Mesothelial cell of epicardium (in vitro differentiated cells): ENCODE results near the gene IL23R. TPM values are rescaled to one million over a fixed set of nuclear protein-coding genes. Genes with fewer than 3 reads are reported as not detected.

Experiments used
- DNase-seq, 2 experiments: peaks; one replicate each; pipeline ENCODE4 v3.0.0; 2021; ENCODE audit warnings: low spot score in 2 of 2; ENCODE audit not compliant: unreplicated experiment in 2 of 2
- H3K27ac Mint-ChIP-seq: 2 replicates; pipeline ENCODE4 v1.8.0; 2021; ENCODE audit warnings: mixed read lengths
- H3K27me3 Mint-ChIP-seq: 2 replicates; pipeline ENCODE4 v1.8.0; 2021; ENCODE audit warnings: low read depth, mixed read lengths
- H3K36me3 Mint-ChIP-seq: 2 replicates; pipeline ENCODE4 v1.8.0; 2021; ENCODE audit warnings: mixed read lengths
- H3K4me1 Mint-ChIP-seq: 2 replicates; pipeline ENCODE4 v1.8.0; 2021; ENCODE audit warnings: mixed read lengths
- H3K4me3 Mint-ChIP-seq: 2 replicates; pipeline ENCODE4 v1.8.0; 2021; ENCODE audit warnings: mild to moderate bottlenecking, moderate library complexity, mixed read lengths
- H3K9me3 Mint-ChIP-seq: 2 replicates; pipeline ENCODE4 v1.8.0; 2021; ENCODE audit warnings: mixed read lengths
- total RNA-seq: library from RNA; stranded (reverse); gene quantifications from 3 replicates; pipeline ENCODE4 v1.2.1, GENCODE V29; 2021
- TF ChIP-seq, protein P1 (sequence below): fragments of 200-600 bp; sonication (generic); IDR thresholded peaks from one replicate; pipeline ENCODE4 v1.5.0; 2021; ENCODE audit warnings: antibody characterized with exemption; ENCODE audit not compliant: unreplicated experiment

IL23R gene
- total RNA-seq, 1 donor from 2014 or later = 0.09 TPM

DNA sequence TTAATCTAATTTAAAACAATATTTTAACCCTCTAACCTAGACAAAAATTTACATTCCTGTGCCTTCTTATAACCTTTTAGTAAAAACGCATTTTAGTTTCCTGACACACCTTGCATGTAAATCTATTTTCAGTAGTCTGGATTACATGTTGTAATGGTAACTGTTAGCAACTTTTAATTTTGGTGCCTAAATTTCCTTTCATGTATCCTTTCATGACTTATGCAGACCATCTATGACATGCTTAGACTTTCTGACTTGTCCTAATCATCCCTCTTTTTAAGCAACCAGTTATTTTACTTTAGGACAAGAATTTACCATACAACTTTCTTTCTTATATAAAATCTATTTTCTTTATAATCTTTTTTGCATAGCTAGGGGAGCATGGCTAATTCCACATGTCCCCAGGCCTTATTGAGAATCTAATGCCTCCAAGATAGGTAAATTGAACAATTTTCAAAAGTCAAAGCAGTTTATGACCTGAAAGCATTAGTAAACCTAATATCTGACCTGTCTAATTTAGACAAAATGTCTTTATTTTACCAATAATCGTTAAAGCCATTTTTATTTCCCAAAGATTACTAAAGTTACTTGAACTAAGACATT lies 83.9 kb downstream of the IL23R start:
- DNase-seq = no peak
- peaks cover 6% of the 10 kb centered on the region for H3K27me3 Mint-ChIP-seq
- TF ChIP-seq, protein P1, sequence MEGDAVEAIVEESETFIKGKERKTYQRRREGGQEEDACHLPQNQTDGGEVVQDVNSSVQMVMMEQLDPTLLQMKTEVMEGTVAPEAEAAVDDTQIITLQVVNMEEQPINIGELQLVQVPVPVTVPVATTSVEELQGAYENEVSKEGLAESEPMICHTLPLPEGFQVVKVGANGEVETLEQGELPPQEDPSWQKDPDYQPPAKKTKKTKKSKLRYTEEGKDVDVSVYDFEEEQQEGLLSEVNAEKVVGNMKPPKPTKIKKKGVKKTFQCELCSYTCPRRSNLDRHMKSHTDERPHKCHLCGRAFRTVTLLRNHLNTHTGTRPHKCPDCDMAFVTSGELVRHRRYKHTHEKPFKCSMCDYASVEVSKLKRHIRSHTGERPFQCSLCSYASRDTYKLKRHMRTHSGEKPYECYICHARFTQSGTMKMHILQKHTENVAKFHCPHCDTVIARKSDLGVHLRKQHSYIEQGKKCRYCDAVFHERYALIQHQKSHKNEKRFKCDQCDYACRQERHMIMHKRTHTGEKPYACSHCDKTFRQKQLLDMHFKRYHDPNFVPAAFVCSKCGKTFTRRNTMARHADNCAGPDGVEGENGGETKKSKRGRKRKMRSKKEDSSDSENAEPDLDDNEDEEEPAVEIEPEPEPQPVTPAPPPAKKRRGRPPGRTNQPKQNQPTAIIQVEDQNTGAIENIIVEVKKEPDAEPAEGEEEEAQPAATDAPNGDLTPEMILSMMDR = no peak
- H3K36me3 Mint-ChIP-seq = no peaks in the 10 kb centered on the region
- peaks cover 28% of the 10 kb centered on the region for H3K9me3 Mint-ChIP-seq
- no peak overlapping the region for H3K27ac Mint-ChIP-seq
- no peak overlapping the region for H3K4me3 Mint-ChIP-seq
- H3K4me1 Mint-ChIP-seq = no peaks in the 10 kb centered on the region

DNA sequence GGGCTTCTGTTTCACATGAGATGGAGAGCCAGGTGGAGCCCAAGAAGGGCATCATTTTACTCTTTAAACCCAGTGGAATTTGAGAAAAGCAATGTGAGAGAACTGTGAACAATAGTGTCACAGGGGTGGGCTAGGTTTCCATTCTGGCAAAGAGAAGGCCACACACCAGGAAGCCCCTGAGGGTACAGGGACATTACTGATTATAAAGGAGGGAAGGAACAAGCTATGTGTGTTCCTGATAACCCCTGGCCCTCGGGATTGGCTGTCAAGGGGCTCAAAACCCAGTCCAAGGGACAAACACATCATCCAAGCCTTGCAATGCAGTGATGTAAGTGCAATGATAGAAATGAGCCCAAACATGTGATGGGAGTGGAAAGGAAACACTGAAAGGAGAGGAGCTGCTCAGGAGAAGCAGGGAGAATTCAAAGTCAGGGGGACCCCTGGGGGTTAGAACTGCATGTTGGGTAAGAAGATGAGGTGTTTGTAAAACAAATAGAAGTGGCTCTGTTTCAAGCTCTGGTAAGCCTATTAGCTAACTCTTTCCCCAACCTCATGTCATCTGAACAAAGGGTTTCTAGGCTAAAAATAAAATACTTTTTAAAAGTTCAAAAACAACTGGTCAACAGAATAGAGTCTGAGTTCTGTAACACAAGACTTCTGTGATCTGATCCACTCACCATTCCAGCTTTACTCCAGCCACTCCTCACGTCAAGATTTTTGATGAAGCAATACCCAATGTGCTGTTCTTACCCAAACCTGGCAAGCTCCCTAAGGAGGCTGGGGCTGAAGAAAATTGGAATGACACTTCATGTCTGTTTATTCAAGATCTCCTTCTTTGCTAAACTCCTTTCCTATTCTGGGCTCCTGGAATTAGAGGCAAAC lies 90.3 kb downstream of the IL23R start:
- Mint-ChIP-seq H3K4me3 (no peak overlapping the region), H3K36me3 (no peaks in the 10 kb centered on the region), H3K9me3 (peaks cover 12% of the 10 kb centered on the region), H3K27me3 (no peaks in the 10 kb centered on the region), H3K27ac (no peak overlapping the region), H3K4me1 (no peaks in the 10 kb centered on the region)
- DNase-seq = no peak
- TF ChIP-seq, protein P1 = no peak

DNA sequence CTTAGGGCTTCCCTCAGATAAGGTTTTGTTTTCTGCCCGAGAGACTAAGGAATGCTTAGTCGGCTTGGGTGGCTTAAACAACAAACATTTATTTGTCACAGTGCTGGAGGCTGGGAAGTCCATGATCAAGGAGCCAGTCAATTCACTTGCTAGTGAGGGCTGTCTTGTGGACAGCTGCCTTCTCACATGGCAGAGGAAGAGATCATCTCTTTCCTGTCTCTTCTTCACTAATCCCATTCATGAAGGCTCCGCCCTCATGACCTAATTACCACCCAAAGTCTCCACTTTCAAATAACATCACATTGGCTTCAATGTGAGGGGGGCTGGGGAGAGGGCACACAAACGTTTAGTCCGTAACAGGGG lies 90.9 kb downstream of the IL23R start:
- Mint-ChIP-seq H3K36me3 (no peaks in the 10 kb centered on the region), H3K4me3 (no peak overlapping the region), H3K4me1 (peaks cover 3% of the 10 kb centered on the region), H3K27me3 (no peaks in the 10 kb centered on the region), H3K9me3 (peaks cover 12% of the 10 kb centered on the region), H3K27ac (no peak overlapping the region)
- TF ChIP-seq, protein P1 = no peak
- no peak for DNase-seq

DNA sequence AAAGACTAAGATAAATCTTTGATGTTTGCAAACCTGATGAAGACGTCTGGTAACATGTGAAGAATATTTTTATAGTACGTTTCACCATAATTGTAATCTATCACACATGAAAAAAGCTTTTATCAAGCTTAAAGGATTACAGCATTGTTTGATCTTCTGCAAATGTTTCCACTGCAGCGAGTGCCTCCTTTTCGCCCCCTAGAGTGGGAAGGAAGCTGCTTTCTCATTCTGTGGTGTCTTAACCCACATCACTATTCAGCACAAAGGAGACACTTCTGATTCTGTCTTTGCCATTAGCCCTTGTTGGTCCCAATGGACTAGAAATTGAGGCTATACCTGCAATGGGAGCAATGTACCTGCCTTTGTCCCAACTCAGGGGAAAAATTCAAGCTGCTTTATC lies 95.4 kb downstream of the IL23R start:
- Mint-ChIP-seq H3K27me3 (no peaks in the 10 kb centered on the region), H3K27ac (no peak overlapping the region), H3K36me3 (no peaks in the 10 kb centered on the region), H3K4me1 (peaks cover 3% of the 10 kb centered on the region), H3K4me3 (no peak overlapping the region), H3K9me3 (no peaks in the 10 kb centered on the region)
- TF ChIP-seq, protein P1 = no peak
- no peak for DNase-seq

DNA sequence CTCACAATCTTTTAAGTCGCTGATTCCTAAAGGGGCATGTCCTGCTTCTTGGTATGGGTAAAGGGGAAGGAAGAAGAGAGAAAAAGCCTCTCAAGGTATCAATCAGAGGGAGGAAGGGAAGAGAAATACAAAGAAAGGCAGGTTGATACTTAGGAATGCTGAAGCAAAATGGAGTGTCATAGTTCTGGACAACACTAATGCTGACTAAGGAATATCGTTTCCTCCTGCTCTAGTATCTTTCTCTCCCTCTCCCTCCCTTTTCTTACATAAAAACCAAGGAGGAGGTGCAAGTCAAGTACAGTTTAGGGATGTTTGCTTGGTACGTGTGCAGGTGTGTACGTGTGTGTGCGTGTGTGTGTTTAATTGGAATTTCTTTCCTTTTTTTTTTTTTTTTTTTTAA lies 96.5 kb downstream of the IL23R start:
- H3K36me3 Mint-ChIP-seq = no peaks in the 10 kb centered on the region
- H3K4me1 Mint-ChIP-seq = peaks cover 3% of the 10 kb centered on the region
- H3K4me3 Mint-ChIP-seq = no peak overlapping the region
- DNase-seq = no peak
- no peak overlapping the region for H3K27ac Mint-ChIP-seq
- TF ChIP-seq, protein P1 = no peak
- H3K9me3 Mint-ChIP-seq = no peaks in the 10 kb centered on the region
- no peaks in the 10 kb centered on the region for H3K27me3 Mint-ChIP-seq
